HepG2 (cell line): ENCODE data around the gene ARHGAP45.

ENCODE experiments used
- CTCF ChIP-seq: sonication (generic); formaldehyde crosslinking; IDR thresholded peaks from 2 replicates; pipeline ENCODE4 v1.5.0; 2020; ENCODE audit warnings: mild to moderate bottlenecking, missing genetic modification reagents, moderate library complexity
- KDM1A ChIP-seq: IDR thresholded peaks from 2 replicates; pipeline ENCODE4 v1.6.1; 2016; ENCODE audit warnings: missing compliant biosample characterization
- MYC ChIP-seq: sonication (generic); formaldehyde crosslinking; IDR thresholded peaks from 2 replicates; pipeline ENCODE4 v1.9.0; 2021; ENCODE audit warnings: missing genetic modification reagents, borderline replicate concordance
- ZNF441 ChIP-seq: sonication (generic); formaldehyde crosslinking; IDR thresholded peaks from 2 replicates; pipeline ENCODE4 v1.7.0; 2021; ENCODE audit warnings: missing genetic modification reagents, borderline replicate concordance

GRCh38 chr19:1119475-1120217 lies 52.7 kb downstream of the ARHGAP45 start:
- no peak for TF ChIP-seq ZNF441 (CRISPR knock-in tag)
- TF ChIP-seq MYC = no peak
- TF ChIP-seq CTCF = no peak
- TF ChIP-seq KDM1A (CRISPR knock-in tag) = no peak
